Measurements from ENCODE around the gene FNDC11. TPM values are rescaled to one million over a fixed set of nuclear protein-coding genes. Genes with fewer than 3 reads are reported as not detected.
"Not testable (repeated sequence)": the region's sequence is repeated elsewhere in the genome, so short reads cannot be mapped to it uniquely, and the experiment has no call there.

Gene FNDC11
- total RNA-seq, 1 experiment from 2014 or later, result 2.5 TPM

- H3K18ac ChIP-seq (ENCODE audit: insufficient read length, low read depth, low read length), result no peak overlapping the region
- Mint-ChIP-seq H3K4me3 (no peak overlapping the region), H3K27ac (no peak overlapping the region), H3K27me3 (ENCODE audit: low read depth) (no peaks in the 10 kb centered on the region), H3K9me3 (no peaks in the 10 kb centered on the region), H3K4me1 (peaks cover 3 to 5% of the 10 kb centered on the region in 2 experiments; a peak in 3 of 4 replicates), H3K36me3 (ENCODE audit: insufficient read depth in 1 of 3, low read depth in 3 of 3) (no peaks in the 10 kb centered on the region)
- H4K5ac ChIP-seq (ENCODE audit: insufficient read length, low read depth, low read length), result no peak overlapping the region
- no peaks in the 10 kb centered on the region for H3K4me1 ChIP-seq (ENCODE audit: insufficient read depth, low read length)
- H3K79me2 ChIP-seq (ENCODE audit: insufficient read depth, low read length), result no peaks in the 10 kb centered on the region
- no peak overlapping the region for H3K23ac ChIP-seq (ENCODE audit: insufficient read length, low read depth, low read length)
- TF ChIP-seq, protein P1, sequence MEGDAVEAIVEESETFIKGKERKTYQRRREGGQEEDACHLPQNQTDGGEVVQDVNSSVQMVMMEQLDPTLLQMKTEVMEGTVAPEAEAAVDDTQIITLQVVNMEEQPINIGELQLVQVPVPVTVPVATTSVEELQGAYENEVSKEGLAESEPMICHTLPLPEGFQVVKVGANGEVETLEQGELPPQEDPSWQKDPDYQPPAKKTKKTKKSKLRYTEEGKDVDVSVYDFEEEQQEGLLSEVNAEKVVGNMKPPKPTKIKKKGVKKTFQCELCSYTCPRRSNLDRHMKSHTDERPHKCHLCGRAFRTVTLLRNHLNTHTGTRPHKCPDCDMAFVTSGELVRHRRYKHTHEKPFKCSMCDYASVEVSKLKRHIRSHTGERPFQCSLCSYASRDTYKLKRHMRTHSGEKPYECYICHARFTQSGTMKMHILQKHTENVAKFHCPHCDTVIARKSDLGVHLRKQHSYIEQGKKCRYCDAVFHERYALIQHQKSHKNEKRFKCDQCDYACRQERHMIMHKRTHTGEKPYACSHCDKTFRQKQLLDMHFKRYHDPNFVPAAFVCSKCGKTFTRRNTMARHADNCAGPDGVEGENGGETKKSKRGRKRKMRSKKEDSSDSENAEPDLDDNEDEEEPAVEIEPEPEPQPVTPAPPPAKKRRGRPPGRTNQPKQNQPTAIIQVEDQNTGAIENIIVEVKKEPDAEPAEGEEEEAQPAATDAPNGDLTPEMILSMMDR (conservative IDR thresholded peaks at IDR 0.05), result no peak
- no peak overlapping the region for H3K4ac ChIP-seq (ENCODE audit: low read depth, low read length)
- H3K27me3 ChIP-seq (ENCODE audit: insufficient read depth, low read length), result no peaks in the 10 kb centered on the region
- no peak overlapping the region for H3T11ph ChIP-seq (ENCODE audit: low read length)
- no peak overlapping the region for H3K9ac ChIP-seq (ENCODE audit: extremely low read depth, insufficient read length, low read length)
- H2BK12ac ChIP-seq (ENCODE audit: insufficient read length, low read depth, low read length), result no peak overlapping the region
- no CpG with 5 or more reads among the region's 28 CpGs for WGBS (ENCODE audit: extremely low coverage, insufficient read length, low lambda C conversion rate)
- no peak overlapping the region for H3K27ac ChIP-seq (ENCODE audit: insufficient read length, low read depth, low read length)
- H3K79me1 ChIP-seq (ENCODE audit: insufficient read depth, low read depth, low read length, poor library complexity, severe bottlenecking), result no peaks in the 10 kb centered on the region
- H4K91ac ChIP-seq (ENCODE audit: insufficient read length, low read depth, low read length), result no peak overlapping the region
- no peak overlapping the region for H3K56ac ChIP-seq (ENCODE audit: insufficient read length, low read depth, low read length)
- DNase-seq, result no peak
- H3K9me3 ChIP-seq (ENCODE audit: control insufficient read depth, low read depth, low read length), result no peaks in the 10 kb centered on the region
- no peak overlapping the region for H2BK120ac ChIP-seq (ENCODE audit: low read depth, low read length, poor library complexity, severe bottlenecking)
- peaks cover 4% of the 10 kb centered on the region for H3K23me2 ChIP-seq (ENCODE audit: insufficient read length, low read depth, low read length, poor library complexity, severe bottlenecking)
- no peak overlapping the region for H3K14ac ChIP-seq (ENCODE audit: insufficient read depth, low read length)
- no peaks in the 10 kb centered on the region for H4K20me1 ChIP-seq (ENCODE audit: control insufficient read depth, insufficient read depth, insufficient read length)
- H4K8ac ChIP-seq (replicated peaks; ENCODE audit: insufficient read length, low read depth, low read length), result no peak overlapping the region
- no peak overlapping the region for H2AK5ac ChIP-seq (ENCODE audit: insufficient read length, low read length)
- H2BK20ac ChIP-seq (ENCODE audit: low read depth, low read length, poor library complexity, severe bottlenecking), result no peak overlapping the region
- no peak overlapping the region for H2BK5ac ChIP-seq (ENCODE audit: insufficient read length, low read length)
- H3K4me2 ChIP-seq (ENCODE audit: insufficient read depth, insufficient read length, low read length), result no peak overlapping the region
- H2BK15ac ChIP-seq (ENCODE audit: low read depth, low read length), result no peak overlapping the region
- H2AFZ ChIP-seq (ENCODE audit: low read length), result no peak overlapping the region
These were observed 16.5 kb downstream of the FNDC11 start for GRCh38 chr20:63570281-63571086.

DNA sequence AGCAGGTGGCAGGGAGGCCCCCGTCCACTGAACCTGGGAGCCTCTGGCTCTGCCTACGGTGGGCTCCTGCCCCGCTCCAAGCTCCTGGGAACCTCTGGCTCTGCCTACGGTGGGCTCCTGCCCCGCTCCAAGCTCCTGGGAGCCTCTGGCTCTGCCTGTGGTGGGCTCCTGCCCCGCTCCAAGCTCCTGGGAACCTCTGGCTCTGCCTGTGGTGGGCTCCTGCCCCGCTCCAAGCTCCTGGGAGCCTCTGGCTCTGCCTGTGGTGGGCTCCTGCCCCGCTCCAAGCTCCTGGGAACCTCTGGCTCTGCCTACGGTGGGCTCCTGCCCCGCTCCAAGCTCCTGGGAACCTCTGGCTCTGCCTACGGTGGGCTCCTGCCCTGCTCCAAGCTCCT lies 17.1 kb downstream of the FNDC11 start:
- not testable (repeated sequence) for H2BK120ac ChIP-seq (ENCODE audit: low read depth, low read length, poor library complexity, severe bottlenecking); H3K14ac ChIP-seq (ENCODE audit: insufficient read depth, low read length); H3K27ac ChIP-seq (ENCODE audit: insufficient read length, low read depth, low read length); H2BK5ac ChIP-seq (ENCODE audit: insufficient read length, low read length); DNase-seq; H3K56ac ChIP-seq (ENCODE audit: insufficient read length, low read depth, low read length); H3K27me3 Mint-ChIP-seq (ENCODE audit: low read depth); H2BK12ac ChIP-seq (ENCODE audit: insufficient read length, low read depth, low read length); H2BK15ac ChIP-seq (ENCODE audit: low read depth, low read length); H3K79me2 ChIP-seq (ENCODE audit: insufficient read depth, low read length); H4K20me1 ChIP-seq (ENCODE audit: control insufficient read depth, insufficient read depth, insufficient read length); H3K9ac ChIP-seq (ENCODE audit: extremely low read depth, insufficient read length, low read length); H4K5ac ChIP-seq (ENCODE audit: insufficient read length, low read depth, low read length); H3K36me3 Mint-ChIP-seq (ENCODE audit: insufficient read depth in 1 of 3, low read depth in 3 of 3); H3K23ac ChIP-seq (ENCODE audit: insufficient read length, low read depth, low read length); H3K27me3 ChIP-seq (ENCODE audit: insufficient read depth, low read length); H3K4ac ChIP-seq (ENCODE audit: low read depth, low read length); H3K4me3 Mint-ChIP-seq; H3K79me1 ChIP-seq (ENCODE audit: insufficient read depth, low read depth, low read length, poor library complexity, severe bottlenecking); H3K27ac Mint-ChIP-seq; H2AK5ac ChIP-seq (ENCODE audit: insufficient read length, low read length); H2AFZ ChIP-seq (ENCODE audit: low read length); H4K8ac ChIP-seq (replicated peaks; ENCODE audit: insufficient read length, low read depth, low read length); H3K4me2 ChIP-seq (ENCODE audit: insufficient read depth, insufficient read length, low read length); H2BK20ac ChIP-seq (ENCODE audit: low read depth, low read length, poor library complexity, severe bottlenecking); H3K4me1 Mint-ChIP-seq; H3K23me2 ChIP-seq (ENCODE audit: insufficient read length, low read depth, low read length, poor library complexity, severe bottlenecking); H3T11ph ChIP-seq (ENCODE audit: low read length); H3K9me3 ChIP-seq (ENCODE audit: control insufficient read depth, low read depth, low read length); H3K18ac ChIP-seq (ENCODE audit: insufficient read length, low read depth, low read length); H3K4me1 ChIP-seq (ENCODE audit: insufficient read depth, low read length); H4K91ac ChIP-seq (ENCODE audit: insufficient read length, low read depth, low read length); H3K9me3 Mint-ChIP-seq
- WGBS (ENCODE audit: extremely low coverage, insufficient read length, low lambda C conversion rate), result no CpG with 5 or more reads among the region's 11 CpGs
